HepG2 (cell line): Measurements from ENCODE around the gene THSD8. TPM values are rescaled to one million over a fixed set of nuclear protein-coding genes. Genes with fewer than 3 reads are reported as not detected.

ENCODE experiments used
- FOSL2 ChIP-seq: sonication (generic); formaldehyde crosslinking; IDR thresholded peaks from 2 replicates; pipeline ENCODE4 v1.4.0; 2020; ENCODE audit warnings: missing genetic modification reagents
- HES4 ChIP-seq: sonication (generic); formaldehyde crosslinking; IDR thresholded peaks from 2 replicates; pipeline ENCODE4 v1.9.0; 2021; ENCODE audit warnings: mild to moderate bottlenecking, missing genetic modification reagents, borderline replicate concordance
- HNF4A ChIP-seq: sonication (generic); formaldehyde crosslinking; IDR thresholded peaks from 2 replicates; pipeline ENCODE4 v1.4.0; 2020; ENCODE audit warnings: missing genetic modification reagents
- HNRNPL ChIP-seq: fragments of 200-400 bp; formaldehyde crosslinking; IDR thresholded peaks from 2 replicates; pipeline ENCODE4 v1.6.1; 2017; ENCODE audit warnings: mild to moderate bottlenecking, low read depth, low read length
- MYNN ChIP-seq: sonication (generic); formaldehyde crosslinking; IDR thresholded peaks from 2 replicates; pipeline ENCODE4 v1.4.0; 2020; ENCODE audit warnings: mild to moderate bottlenecking, low read depth, missing genetic modification reagents
- PHB2 ChIP-seq: fragments of 450-650 bp; IDR thresholded peaks from 2 replicates; pipeline ENCODE4 v1.6.1; 2018; ENCODE audit not compliant: partially characterized antibody
- ZNF3 ChIP-seq: IDR thresholded peaks from 2 replicates; pipeline ENCODE4 v1.7.0; 2017; ENCODE audit warnings: inconsistent platforms
- ZNF615 ChIP-seq: sonication (generic); formaldehyde crosslinking; IDR thresholded peaks from 2 replicates; pipeline ENCODE4 v1.5.0; 2020; ENCODE audit warnings: mild to moderate bottlenecking, missing genetic modification reagents, borderline replicate concordance
- ZNF891 ChIP-seq: sonication (generic); formaldehyde crosslinking; IDR thresholded peaks from 2 replicates; pipeline ENCODE4 v1.5.0; 2020; ENCODE audit warnings: mild to moderate bottlenecking, missing genetic modification reagents
- polyA plus RNA-seq, 8 experiments: library from polyadenylated mRNA; depleted of rRNA in 3 of 8; stranded (reverse) in 7 of 8; unstranded in 1 of 8; fragments of >200 nt; fragmentation: Illumina TruSeq in 4 of 8; extraction: Trizol in 4 of 8; gene quantifications; 2 replicates each; pipeline versions ENCODE4 v1.2.1 to v1.2.3, GENCODE V29; 2011 to 2016; ENCODE audit warnings: low read depth in 4 of 8, missing spikeins in 1 of 8, mixed read lengths in 1 of 8; ENCODE audit not compliant: insufficient read depth in 1 of 8
- total RNA-seq, 5 experiments: library from RNA; depleted of rRNA; stranded (reverse); fragments of >200 nt; fragmentation: Illumina TruSeq; extraction: Trizol; gene quantifications; 2 replicates each; pipeline ENCODE4 v1.2.3, GENCODE V29; 2016; ENCODE audit warnings: low read depth in 1 of 5
- TF ChIP-seq, protein P1 (sequence below): sonication (generic); formaldehyde crosslinking; IDR thresholded peaks from 2 replicates; pipeline ENCODE4 v1.4.0; 2020; ENCODE audit warnings: low read depth, mild to moderate bottlenecking, missing genetic modification reagents
- TF ChIP-seq, protein P2 (sequence below): IDR thresholded peaks from 2 replicates; pipeline ENCODE4 v1.6.1; 2012; ENCODE audit warnings: low read length, improper control_type of control experiment
- TF ChIP-seq, protein P3 (sequence below): sonication (generic); formaldehyde crosslinking; IDR thresholded peaks from 2 replicates; pipeline ENCODE4 v1.8.1; 2022; ENCODE audit warnings: low read depth, mild to moderate bottlenecking, missing genetic modification reagents
- TF ChIP-seq, protein P4 (sequence below): sonication (generic); formaldehyde crosslinking; IDR thresholded peaks from 2 replicates; pipeline ENCODE4 v1.9.0; 2022; ENCODE audit warnings: low read depth, missing genetic modification reagents
- TF ChIP-seq, protein P5 (sequence below): sonication (generic); formaldehyde crosslinking; IDR thresholded peaks from 2 replicates; pipeline ENCODE4 v1.4.0; 2020; ENCODE audit warnings: missing genetic modification reagents
- TF ChIP-seq, protein P6 (sequence below): IDR thresholded peaks from 2 replicates; pipeline ENCODE4 v1.6.1; 2018; ENCODE audit warnings: missing genetic modification reagents, mild to moderate bottlenecking, missing compliant biosample characterization

Gene THSD8
- total and polyA plus RNA-seq, 2 of the 13 experiments (the other 11 are each of a cell fraction or from before 2014, with no cell fraction given): 4.8 to 14.9 TPM

DNA sequence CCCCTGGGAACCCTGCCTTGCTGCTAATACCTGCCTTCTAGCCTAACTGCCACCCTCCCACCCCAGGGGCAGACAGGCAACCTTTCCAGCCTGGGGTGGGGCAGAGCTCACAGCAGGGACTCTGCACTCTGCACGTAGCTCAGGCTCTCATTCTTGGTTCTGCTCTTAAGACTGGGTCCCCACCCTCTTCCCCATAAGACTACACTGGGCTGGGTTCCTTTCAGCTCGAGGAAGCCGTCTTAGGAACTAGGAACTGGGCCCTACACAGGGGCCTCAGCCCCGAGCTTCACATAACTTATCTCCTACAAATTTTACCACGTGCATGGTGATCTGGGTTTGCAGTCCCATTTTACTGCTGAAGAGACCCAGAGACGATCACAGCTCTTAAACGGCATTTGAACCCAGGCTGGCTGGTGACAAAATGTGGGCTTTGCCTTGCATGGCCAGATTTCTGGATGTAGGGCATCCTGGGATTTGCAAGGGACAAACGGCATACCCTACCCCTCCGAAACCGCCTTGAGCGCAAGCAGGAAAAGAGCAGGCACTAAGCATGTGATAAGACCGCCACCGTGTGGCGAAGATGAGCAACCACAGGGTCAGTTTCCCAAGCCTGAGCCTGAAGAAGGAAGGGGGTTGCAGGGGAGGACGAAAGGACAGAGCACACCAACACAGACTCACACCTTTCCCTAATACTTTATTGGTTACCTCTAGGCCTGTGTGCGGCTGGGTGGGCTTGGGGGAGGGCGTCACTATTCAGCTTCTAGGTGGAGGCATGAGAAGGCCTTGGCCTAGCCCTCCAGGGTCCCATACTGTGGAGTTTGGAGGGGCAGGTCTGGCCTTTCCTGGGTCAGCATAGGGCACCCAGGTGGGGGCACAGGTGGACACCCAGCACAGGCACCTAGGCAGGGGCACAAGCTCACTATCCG lies 5.5 kb upstream of the THSD8 start (continued):
- TF ChIP-seq, protein P1, sequence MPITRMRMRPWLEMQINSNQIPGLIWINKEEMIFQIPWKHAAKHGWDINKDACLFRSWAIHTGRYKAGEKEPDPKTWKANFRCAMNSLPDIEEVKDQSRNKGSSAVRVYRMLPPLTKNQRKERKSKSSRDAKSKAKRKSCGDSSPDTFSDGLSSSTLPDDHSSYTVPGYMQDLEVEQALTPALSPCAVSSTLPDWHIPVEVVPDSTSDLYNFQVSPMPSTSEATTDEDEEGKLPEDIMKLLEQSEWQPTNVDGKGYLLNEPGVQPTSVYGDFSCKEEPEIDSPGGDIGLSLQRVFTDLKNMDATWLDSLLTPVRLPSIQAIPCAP (CRISPR knock-in tag): no peak
- TF ChIP-seq ZNF3 (CRISPR knock-in tag): no peak
- TF ChIP-seq, protein P2, sequence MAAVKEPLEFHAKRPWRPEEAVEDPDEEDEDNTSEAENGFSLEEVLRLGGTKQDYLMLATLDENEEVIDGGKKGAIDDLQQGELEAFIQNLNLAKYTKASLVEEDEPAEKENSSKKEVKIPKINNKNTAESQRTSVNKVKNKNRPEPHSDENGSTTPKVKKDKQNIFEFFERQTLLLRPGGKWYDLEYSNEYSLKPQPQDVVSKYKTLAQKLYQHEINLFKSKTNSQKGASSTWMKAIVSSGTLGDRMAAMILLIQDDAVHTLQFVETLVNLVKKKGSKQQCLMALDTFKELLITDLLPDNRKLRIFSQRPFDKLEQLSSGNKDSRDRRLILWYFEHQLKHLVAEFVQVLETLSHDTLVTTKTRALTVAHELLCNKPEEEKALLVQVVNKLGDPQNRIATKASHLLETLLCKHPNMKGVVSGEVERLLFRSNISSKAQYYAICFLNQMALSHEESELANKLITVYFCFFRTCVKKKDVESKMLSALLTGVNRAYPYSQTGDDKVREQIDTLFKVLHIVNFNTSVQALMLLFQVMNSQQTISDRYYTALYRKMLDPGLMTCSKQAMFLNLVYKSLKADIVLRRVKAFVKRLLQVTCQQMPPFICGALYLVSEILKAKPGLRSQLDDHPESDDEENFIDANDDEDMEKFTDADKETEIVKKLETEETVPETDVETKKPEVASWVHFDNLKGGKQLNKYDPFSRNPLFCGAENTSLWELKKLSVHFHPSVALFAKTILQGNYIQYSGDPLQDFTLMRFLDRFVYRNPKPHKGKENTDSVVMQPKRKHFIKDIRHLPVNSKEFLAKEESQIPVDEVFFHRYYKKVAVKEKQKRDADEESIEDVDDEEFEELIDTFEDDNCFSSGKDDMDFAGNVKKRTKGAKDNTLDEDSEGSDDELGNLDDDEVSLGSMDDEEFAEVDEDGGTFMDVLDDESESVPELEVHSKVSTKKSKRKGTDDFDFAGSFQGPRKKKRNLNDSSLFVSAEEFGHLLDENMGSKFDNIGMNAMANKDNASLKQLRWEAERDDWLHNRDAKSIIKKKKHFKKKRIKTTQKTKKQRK: no peak
- TF ChIP-seq FOSL2: peak; percentile 49
- no peak for TF ChIP-seq HNRNPL
- no peak for TF ChIP-seq HNF4A
- TF ChIP-seq MYNN (CRISPR knock-in tag): no peak
- TF ChIP-seq, protein P3, sequence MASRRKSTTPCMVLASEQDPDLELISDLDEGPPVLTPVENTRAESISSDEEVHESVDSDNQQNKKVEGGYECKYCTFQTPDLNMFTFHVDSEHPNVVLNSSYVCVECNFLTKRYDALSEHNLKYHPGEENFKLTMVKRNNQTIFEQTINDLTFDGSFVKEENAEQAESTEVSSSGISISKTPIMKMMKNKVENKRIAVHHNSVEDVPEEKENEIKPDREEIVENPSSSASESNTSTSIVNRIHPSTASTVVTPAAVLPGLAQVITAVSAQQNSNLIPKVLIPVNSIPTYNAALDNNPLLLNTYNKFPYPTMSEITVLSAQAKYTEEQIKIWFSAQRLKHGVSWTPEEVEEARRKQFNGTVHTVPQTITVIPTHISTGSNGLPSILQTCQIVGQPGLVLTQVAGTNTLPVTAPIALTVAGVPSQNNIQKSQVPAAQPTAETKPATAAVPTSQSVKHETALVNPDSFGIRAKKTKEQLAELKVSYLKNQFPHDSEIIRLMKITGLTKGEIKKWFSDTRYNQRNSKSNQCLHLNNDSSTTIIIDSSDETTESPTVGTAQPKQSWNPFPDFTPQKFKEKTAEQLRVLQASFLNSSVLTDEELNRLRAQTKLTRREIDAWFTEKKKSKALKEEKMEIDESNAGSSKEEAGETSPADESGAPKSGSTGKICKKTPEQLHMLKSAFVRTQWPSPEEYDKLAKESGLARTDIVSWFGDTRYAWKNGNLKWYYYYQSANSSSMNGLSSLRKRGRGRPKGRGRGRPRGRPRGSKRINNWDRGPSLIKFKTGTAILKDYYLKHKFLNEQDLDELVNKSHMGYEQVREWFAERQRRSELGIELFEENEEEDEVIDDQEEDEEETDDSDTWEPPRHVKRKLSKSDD: no peak
- TF ChIP-seq, protein P4, sequence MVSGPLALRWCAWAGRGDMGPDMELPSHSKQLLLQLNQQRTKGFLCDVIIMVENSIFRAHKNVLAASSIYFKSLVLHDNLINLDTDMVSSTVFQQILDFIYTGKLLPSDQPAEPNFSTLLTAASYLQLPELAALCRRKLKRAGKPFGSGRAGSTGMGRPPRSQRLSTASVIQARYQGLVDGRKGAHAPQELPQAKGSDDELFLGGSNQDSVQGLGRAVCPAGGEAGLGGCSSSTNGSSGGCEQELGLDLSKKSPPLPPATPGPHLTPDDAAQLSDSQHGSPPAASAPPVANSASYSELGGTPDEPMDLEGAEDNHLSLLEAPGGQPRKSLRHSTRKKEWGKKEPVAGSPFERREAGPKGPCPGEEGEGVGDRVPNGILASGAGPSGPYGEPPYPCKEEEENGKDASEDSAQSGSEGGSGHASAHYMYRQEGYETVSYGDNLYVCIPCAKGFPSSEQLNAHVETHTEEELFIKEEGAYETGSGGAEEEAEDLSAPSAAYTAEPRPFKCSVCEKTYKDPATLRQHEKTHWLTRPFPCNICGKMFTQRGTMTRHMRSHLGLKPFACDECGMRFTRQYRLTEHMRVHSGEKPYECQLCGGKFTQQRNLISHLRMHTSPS (CRISPR knock-in tag): no peak
- TF ChIP-seq ZNF891: no peak
- TF ChIP-seq, protein P5, sequence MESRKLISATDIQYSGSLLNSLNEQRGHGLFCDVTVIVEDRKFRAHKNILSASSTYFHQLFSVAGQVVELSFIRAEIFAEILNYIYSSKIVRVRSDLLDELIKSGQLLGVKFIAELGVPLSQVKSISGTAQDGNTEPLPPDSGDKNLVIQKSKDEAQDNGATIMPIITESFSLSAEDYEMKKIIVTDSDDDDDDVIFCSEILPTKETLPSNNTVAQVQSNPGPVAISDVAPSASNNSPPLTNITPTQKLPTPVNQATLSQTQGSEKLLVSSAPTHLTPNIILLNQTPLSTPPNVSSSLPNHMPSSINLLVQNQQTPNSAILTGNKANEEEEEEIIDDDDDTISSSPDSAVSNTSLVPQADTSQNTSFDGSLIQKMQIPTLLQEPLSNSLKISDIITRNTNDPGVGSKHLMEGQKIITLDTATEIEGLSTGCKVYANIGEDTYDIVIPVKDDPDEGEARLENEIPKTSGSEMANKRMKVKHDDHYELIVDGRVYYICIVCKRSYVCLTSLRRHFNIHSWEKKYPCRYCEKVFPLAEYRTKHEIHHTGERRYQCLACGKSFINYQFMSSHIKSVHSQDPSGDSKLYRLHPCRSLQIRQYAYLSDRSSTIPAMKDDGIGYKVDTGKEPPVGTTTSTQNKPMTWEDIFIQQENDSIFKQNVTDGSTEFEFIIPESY (CRISPR knock-in tag): peak; percentile 72
- no peak for TF ChIP-seq PHB2
- TF ChIP-seq ZNF615: no peak
- TF ChIP-seq HES4 (CRISPR knock-in tag): no peak
- TF ChIP-seq, protein P6, sequence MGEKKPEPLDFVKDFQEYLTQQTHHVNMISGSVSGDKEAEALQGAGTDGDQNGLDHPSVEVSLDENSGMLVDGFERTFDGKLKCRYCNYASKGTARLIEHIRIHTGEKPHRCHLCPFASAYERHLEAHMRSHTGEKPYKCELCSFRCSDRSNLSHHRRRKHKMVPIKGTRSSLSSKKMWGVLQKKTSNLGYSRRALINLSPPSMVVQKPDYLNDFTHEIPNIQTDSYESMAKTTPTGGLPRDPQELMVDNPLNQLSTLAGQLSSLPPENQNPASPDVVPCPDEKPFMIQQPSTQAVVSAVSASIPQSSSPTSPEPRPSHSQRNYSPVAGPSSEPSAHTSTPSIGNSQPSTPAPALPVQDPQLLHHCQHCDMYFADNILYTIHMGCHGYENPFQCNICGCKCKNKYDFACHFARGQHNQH (CRISPR knock-in tag): peak; percentile 62; the same call in 1 of the 2 replicates
